Stimulated activated CD8-positive, alpha-beta memory T cell treated with anti-CD3 and anti-CD28 coated beads, Interleukin-4, amount 100 ng/mL, for 4 hours (primary cell): ENCODE data around the gene CHCHD3.

Experiments used
- DNase-seq, 2 donors: peaks; one replicate each; pipeline ENCODE4 v3.0.0-alpha.2; 2020; ENCODE audit warnings: low read depth in 2 of 2, low spot score in 1 of 2

The CHCHD3 gene

DNA sequence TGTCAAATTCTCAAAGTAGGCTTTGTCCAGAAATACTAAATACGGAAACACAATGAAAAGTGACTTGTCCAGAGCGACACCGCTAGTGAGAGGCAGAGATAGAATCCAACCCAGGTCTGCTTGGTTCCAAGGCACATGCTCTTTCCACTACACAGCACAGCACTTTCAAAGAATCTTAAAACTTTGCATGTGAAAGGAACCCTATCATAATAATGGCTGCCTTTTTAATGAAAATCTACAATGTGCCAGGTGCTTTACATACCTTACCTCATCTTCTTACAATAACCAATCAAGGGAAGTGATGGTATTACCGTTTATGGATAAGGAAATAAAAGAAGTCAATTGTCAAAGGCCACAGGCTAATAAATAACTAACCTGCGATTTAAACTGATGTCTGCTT is 2.6 kb downstream of the CHCHD3 start:
- DNase-seq, result no peak

DNA sequence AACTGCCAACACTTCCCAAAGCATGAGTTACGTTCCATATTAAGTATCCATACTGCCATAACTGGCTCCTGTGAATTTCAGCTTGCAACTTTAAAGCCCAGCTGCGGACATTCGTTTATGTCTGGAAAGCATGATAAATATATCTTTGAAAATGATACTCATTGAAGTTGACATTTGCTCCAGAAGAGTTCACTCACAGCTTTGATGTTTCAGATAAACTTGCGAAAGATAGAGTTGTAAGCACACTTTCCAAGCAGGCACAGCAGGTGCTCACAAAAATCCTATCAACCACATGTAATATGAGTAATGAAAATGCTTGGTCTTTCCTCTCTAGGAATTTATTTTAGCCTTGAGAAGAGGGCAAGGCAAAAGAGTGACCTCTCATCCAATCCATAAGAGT is 4.5 kb downstream of the CHCHD3 start:
- no peak for DNase-seq

GRCh38 chr7:133076142-133076541 is 5.7 kb downstream of the CHCHD3 start:
- no peak for DNase-seq

DNA sequence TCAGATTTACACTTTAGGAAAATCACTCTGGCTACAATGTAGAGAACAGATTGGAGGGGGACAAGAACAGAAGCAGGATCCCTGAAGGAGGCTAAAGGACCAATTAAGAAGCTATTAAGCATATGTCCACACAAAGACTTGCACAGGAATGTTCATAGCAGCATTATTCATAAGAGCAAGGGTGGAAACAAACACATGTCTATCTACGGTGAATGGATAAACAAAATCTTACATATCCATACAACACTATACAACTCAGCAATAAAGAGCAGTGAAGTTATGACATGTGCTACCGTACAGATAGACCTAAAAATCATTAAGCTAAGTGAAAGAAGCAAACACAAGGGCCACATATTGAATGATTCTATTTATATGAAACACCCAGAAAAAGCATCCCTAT is 10.4 kb downstream of the CHCHD3 start:
- no peak for DNase-seq

DNA sequence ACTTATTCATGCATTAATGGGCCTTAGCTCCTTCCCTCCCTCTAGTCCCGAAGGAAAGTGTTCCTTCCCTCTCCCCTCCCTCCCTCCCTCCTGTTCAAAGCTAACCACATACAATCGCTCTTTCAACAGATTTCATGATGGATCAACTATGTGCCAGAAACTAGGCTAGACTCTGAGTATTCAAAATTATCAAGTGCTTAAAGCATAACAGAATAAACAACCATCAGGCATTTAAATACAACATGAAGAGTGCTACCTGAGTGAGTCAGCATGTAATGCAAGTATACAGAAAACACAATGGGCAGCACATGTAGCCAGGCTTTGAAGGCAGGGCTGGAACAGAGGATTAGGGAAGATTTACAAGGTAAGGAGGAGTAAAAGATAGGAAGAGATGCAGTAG is 11.3 kb downstream of the CHCHD3 start:
- no peak for DNase-seq

DNA sequence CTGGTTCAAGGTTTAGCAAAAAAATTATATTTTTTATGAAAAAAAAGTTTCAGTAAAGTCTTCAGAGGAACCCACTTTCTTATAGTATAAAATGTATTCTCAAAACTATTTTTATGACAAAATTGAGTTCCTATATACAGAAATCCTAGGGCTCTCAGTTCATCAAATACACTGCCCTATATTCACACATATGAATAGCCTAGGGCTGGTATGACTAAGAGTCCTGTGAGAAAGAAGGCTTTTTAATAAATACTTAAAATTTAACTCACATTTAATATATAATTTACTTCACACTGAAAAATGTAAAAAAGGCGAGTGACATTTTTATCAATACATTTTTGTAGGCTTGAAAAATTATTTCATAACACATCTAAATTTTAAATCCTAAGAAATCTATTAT is 16.6 kb downstream of the CHCHD3 start:
- DNase-seq, result no peak

GRCh38 chr7:133064082-133064820 is 17.6 kb downstream of the CHCHD3 start:
- DNase-seq, result no peak

DNA sequence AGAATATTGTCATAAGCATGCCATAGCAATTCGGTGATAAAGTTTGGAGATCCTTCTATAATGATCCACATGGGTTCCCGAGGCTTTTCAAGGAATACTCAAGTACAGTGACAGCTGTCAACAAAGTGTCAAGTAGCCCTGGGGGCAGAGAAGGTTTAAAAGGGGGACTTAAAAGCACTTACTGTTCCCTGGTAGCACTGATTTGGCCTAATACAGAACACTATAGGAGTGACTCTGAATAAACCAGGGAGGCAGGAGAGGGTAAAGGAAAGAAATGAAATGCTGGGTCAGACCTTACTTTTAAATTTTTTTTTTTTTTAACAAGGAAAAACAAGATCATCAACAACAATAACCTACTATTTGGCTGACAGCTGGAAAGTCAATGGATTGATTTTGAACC is 20.1 kb downstream of the CHCHD3 start:
- no peak for DNase-seq

DNA sequence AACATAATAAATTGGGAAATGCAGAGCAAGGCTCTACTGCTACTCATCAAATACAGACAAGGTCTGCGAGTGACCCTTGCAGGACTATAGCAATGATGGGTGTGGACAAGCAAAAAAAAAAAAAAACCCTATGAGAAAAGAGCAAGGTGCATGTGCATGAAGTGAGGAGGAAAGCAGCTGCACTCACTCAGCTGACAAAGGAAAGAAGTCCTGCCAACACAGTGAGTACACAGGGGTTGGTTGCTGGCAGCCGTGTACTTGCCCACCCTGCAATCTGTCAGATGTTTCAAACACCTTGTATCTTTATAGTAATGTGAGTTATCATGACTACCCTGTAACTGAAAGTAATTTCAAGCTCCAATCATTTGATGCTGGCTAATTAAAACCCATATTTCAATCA is 20.5 kb downstream of the CHCHD3 start:
- no peak for DNase-seq

DNA sequence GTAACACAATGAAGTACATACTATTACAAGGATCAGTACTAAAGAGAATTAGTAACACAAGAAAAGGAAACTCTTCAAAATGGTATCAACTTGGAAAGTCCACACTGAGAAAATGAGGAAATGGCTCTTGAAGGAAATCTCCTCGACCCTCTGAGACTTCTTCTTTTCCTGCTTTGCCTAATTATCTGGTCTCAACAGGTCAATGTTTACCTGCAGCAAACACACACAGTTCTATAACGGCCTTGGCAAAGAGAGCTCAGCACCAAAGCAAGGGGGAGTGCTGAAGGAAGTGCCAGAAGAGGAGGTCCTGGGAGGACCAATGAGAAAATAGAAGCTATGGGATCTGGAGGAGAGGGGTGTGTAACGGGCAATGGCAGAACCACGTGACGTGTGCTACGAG is 21.9 kb downstream of the CHCHD3 start:
- no peak for DNase-seq

- no peak for DNase-seq
Measured at GRCh38 chr7:133059263-133059662, 22.6 kb downstream of the CHCHD3 start.

DNA sequence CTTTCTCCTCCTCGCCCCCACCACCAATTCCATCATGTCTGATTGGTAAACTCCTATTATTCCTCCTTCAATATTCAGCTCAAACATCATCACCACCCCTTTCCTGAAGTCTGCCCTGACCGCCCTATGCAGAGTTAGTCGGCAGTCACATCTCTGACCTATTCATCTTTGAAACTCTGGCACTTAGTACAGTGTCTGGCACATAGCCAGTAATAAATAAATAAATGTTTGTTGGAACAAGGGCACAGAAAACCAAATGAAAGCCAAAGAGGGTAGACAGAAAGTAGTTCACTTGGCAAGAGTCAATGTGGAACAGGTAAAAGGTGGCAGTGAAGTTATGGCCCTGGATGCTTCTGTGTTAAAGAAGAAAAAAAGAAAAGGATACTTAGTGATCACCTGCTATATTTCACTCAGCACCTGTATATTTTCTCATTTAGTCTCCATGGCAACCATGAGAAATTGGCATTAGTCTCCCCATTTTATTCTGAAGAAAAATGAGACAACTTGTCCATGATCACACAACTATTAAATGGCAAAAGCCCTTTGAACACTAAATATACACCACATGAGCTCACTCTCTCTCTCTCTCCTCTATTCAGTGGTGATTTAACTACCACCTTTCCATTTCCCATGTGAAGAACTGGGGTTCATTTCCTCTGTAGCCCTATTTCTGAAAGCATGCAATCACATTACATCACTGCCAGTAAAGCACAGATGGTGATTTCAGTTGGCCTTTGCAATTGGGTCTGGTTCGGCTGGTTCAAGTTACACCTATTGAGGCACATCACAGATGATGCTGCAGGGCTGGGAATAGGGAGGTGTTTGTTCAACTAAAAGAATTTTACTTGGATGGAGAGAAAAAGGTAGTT is 25.3 kb downstream of the CHCHD3 start:
- DNase-seq, result no peak

DNA sequence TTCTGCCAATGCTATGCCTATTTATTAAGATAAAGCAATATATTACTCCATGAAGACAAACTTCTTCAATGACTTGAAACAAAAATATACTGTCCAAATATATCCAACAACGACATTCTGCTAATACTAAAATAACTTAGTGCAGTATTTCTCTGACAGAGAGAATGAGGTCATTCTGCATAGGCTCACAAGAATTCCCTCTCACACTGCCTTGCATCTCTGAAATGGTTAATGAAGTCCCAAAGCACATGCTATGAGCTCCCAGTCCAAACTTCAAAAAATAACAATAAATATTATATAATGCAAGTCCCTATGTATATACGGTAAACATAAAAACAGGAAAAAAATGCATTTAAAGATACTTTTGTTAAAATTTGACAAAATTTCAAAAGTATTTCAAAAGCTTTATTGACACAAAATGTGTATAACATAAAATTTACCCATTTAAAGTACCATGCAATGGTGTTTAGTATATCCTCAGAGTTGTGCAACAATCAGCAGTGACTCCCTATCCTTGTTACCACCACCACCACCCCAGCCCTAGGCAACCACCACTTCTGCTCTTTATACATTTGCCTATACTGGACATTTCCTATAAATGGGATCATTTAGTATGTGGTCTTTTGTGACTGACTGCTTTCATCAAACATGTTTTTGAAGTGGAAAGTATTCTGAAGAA is 27.6 kb downstream of the CHCHD3 start:
- no peak for DNase-seq

DNA sequence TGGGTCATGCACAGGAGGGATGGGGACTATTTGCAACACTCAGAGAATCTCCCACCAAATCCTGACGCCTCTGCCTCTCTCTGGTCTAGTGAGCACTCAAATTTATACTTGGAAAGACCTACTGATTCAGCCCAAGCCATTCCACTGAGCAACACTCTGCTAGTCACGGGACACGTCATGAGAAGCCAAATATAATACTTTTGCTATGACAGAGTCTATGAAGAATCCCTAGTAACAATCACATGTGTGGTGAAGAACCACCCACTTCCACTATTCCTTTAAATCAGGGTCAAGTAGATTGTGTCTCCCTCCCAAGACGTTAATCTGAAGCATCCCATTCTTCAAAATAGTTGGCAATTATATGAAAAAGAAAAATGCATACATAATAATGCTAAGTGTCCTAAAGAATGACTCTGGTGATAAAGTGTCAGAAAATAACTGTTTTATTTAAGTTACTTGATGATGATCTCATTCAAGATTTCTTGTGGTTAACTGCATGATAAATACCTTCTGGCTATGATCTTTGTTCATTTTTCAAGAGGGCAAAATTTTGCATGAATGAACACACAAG is 28.5 kb downstream of the CHCHD3 start:
- DNase-seq, result no peak

DNA sequence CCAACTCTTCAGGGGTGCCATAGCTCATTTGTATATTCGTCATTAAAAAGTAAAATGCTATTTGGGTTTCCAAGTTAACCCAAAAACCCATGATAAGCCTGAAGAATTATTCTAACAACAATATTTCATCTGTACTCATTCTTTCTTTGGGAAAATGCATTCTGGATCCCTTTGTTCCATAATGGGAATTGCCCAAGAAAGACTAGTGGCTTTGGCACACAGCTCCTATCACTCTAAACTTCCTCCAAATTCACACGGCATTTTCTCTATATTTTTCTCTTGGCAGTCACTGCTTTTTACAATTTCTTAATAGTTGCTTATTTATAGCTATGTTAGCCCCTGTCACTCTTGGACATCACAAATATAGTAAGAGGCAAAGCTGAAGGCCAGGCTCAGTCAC is 29.1 kb downstream of the CHCHD3 start:
- no peak for DNase-seq

- no peak for DNase-seq
Measured at GRCh38 chr7:133052401-133052756, 29.5 kb downstream of the CHCHD3 start.

DNA sequence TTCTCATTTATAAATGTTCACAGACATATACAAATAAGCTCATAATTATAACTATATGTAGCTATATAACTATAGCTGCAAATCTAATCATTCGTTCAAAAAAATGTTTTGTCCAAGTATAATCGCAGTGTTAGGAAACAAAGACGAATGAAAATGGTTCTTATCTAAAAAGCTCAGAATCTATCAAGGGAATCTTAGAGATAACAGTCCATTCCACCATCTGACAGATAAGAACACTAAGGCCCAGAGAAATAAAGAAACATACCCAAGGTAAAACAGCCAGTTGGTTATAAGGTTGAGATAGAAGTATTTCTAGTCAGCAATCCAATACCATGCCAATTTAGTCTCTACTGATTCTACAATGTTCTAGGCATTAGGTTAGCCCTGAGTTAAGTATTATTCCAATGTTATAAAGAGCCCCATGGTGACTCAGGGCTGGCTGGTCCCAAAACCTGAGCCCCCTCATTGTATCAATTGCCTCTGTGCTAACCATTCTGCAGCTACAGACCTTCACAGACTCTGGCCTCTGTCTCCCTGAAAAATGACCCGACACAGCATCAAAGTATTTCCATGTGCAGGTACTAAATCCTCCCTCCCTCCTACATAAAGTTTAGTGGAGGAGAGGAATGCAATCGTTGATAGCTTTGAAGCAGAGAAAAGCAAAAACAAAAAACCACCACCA is 30.0 kb downstream of the CHCHD3 start:
- no peak for DNase-seq

DNA sequence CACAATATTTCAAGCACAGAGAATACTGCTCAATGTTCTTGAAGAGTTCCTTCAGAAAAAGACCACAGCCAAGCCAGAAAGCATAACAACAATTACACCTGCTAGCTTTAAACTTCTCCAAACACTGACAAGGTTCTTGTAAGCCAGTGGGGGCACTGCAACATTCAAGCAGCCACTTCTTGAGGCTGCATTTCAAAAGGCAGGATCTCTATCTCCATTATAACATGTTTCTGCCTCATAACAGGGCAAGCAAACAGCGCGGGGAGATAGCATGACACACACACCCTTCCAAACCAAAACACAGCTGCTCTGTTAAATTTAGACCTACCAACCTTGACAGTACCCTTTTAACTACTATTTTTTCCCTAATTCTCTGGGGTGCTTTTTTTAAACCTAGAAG is 30.8 kb downstream of the CHCHD3 start:
- no peak for DNase-seq

- DNase-seq, result no peak
Measured at GRCh38 chr7:133050200-133050995, 31.5 kb downstream of the CHCHD3 start.

- no peak for DNase-seq
Measured at GRCh38 chr7:133048589-133048988, 33.3 kb downstream of the CHCHD3 start.
